ENCODE results near the gene METRN.
"Not testable (repeated sequence)": the region's sequence is repeated elsewhere in the genome, so short reads cannot be mapped to it uniquely, and the experiment has no call there.

The METRN gene

GRCh38 chr16:691242-691641, 23.7 kb upstream of the METRN start:
- not testable (repeated sequence) for DNase-seq (ENCODE audit: low read depth in 3 of 3)

DNA sequence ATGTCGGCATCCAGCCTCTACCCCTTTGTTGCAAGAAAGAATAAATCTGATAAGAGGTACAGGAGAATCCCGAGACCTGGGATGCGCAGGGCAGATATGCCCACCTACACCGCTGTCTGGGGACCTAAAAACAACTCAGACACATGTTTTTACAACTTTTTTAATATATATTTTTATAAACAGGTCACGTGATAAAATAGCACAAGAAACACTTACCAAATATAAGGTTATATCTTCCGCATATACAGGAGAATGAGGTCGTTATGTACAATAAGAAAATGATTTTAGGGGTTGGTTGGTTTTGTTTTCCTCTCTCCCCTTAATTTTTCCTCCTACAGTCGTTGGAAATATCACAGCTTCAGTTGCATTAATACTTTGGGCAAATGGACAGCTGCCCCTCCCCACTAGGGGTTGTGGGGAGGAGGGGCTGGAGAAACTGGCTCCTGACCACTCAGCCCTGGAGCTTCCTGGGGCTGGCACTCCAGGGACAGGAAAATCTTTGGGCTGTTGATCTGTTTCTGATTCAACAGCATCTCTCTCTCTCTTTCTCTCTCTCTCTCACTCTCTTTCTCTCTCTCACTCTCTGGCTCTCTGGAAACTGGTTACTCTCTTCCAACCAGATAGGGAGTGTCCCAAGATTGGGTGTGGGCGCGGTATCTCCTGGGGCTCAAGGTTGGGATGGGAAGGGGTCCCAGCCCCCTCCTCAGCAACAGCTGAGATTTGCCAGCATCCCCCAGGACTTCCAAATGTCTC, 22.4 kb upstream of the METRN start:
- no peak for DNase-seq (ENCODE audit: low read depth in 3 of 3)

DNA sequence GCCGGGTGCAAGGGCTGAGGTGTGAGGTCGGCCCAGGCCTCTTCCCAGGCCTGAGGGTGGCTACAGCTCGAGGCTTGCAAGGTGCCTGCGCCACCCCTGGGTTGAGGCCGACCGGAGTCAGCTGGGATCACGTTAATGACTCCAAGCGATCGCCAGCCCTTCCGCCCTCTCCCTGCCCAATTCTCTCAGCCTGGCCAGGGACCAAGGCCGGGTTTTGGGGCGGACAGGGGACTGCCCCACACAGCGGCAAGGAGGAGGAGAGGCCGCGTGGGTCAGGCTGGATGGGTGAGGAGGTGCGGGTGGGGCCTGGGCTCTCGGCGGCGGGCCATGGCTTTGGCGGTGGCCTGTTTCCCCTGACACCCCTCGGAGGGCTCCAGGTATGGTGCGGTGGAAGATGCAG, 21.6 kb upstream of the METRN start:
- DNase-seq (ENCODE audit: low read depth in 3 of 3) = no peak

DNA sequence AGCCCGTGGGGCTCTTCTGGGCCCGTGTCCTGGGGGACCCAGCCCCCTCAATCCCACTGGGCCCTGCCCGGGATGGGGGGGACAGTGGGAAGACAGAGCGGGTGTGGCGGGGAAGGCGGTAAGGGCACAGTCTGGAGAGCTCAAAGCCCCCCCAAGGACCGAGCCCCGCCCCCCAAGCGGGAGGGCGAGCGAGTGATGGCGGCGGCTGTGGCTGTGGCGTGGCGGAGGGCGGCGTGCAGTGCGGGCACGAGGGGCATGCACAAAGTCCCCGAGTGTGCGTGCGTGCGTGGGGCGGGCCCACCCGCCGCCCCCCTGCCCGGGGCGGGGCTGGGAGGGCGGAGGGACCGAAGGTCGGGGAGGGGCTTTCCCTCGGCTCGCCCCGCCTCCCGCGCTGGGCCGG, 21.2 kb upstream of the METRN start:
- no peak for DNase-seq (ENCODE audit: low read depth in 3 of 3)

DNA sequence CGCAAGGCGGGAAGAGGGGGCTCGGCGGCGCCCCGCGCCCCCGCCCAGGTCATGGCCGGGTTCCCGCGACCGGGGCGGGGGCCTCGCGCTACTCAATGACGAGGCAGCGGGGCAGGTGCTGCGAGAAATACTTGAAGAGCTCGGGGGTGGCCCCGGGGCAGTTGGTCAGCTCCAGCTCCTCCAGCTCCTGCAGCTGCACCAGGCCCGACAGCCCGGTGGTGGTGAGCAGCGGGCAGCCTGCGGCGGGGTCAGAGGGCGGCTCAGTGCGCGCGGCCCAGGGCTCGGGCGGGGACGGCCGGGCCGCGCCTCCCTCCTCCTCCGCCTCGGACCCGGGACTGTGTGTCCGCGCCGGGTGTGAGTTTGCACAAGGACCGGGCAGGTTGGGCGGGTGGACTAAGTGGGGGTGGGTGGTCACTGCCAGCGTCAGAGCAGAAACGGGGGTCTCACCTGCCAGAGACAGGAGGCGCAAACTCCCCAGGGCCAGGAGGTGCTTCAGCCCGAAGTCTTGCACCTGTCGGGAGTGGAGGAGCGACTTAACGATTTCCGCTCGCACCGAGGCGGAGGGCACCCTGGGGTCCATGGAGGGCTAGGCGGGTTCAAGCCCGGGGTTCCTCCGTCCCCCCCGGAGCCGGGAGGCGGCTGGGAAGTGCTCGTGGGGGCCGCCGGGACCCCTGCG, 20.6 kb upstream of the METRN start:
- no peak for DNase-seq (ENCODE audit: low read depth in 3 of 3)

GRCh38 chr16:694863-695354, 20.0 kb upstream of the METRN start:
- DNase-seq (ENCODE audit: low read depth in 3 of 3) = no peak

GRCh38 chr16:695355-696089, 19.4 kb upstream of the METRN start:
- peak; percentile 51 to 72 (median 52) for DNase-seq (ENCODE audit: low read depth in 3 of 3)

DNA sequence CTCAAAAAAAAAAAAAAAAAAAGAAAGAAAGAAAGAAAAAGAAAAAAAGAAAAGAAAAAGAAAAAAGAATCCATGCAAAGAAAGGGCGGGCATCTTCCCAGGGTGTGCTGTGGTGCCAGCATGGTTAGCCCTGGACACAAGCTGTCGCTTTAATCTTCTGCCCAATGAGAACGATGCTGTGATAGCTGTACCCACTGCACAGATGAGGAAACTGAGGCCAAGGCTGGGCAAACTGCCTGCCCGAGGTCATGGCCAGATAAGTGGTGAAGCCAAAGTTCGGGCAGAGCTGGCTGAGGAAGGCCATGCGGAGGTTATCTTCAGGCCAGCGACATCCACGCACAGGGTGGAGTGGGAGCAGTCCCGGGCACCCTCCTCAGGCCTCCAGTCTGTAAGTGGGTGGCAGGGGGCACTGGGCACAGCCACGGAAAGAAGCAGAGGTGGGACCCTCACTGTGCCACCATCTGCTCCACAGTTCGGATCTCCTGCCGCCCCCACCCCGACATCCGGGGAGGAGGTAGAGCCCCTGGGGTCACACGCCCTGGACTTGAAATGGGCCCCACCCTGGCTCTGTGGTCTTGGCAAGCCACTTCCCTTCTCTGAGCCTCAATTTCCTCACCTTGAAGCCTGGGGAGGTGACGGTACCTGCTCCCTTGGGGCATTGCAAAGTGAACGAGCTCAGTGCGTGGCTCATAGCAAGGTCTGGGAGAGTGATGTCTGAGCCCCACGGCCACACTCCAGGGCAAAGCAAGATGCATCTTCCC, 15.8 kb upstream of the METRN start:
- no peak for DNase-seq (ENCODE audit: low read depth in 3 of 3)

DNA sequence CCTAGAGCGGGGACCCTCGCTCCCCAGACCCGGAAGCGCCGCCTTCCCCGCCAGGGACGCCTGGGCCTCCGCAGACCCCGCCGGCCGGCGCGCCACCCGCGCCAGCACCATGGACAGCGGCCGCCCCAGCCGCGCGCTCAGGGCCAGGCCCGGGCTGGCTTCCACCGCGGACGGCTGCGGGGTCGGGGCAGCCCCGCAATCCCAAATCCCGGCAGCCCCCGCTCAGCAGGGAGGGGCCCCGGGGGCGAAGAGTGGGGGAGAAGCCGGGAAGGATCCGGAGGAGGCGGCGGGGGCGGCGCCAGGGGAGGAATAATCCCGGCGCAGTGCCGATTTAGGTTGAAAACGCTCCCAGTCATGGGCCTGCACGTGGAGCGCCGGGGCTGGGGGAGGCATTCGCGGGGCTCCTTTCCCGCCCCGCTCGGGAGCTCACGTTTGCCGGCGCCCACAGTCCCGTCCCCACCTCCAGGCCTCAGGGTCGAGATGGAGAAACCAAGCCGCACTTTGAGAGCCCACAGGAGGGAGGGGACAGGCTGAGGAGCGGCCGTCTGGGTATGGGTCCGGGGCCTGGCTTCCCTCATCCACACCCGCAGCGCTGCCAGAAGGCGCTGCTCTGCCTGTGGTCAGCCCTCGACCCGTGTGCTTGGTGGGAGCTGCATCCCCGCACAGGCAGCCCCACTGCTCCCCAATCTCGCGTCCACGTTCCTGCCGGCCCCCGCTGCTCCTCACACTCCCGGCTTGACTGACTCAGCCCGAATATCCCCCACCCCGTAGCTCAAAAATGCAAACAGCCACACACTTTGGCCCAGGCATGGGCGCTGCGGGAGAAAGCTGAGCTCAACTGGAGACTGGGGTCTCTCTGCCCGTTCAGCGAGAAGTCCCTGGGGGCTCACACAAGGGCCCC, 14.0 kb upstream of the METRN start:
- DNase-seq (ENCODE audit: low read depth in 3 of 3) = no peak

- DNase-seq (ENCODE audit: low read depth in 3 of 3) = no peak
These were observed 12.6 kb upstream of the METRN start for GRCh38 chr16:702341-702740.

DNA sequence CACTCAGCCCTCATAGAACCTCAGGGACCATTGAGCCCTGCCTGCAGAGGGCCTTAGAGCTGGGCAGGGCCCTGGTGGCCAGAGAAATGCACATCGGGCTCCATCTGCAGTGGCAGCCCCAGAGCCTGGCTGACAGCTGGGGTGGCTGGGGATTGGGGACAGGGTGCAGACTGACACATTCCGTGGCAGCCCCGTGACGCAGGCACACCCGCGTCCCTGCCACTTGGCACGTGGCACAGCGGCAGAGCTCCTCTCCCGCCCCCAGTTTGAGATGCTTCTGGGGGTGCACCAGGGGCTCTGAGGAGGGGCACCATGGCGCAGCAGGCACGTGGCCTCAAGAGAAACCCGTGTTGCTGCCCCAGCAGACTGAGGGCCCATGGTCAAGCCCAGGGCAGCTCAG, 11.5 kb upstream of the METRN start:
- DNase-seq (ENCODE audit: low read depth in 3 of 3) = no peak

GRCh38 chr16:704047-704446, 10.9 kb upstream of the METRN start:
- DNase-seq (ENCODE audit: low read depth in 3 of 3) = no peak

GRCh38 chr16:704552-705380, 10.2 kb upstream of the METRN start:
- no peak for DNase-seq (ENCODE audit: low read depth in 3 of 3)

- DNase-seq (ENCODE audit: low read depth in 3 of 3) = no peak
These were observed 9.3 kb upstream of the METRN start, which contains the start of gene FBXL16 for GRCh38 chr16:705431-706188. Gene FBXL16 (minus strand): TSS chr16:705801. CDS start chr16:697405, 8,396 bp downstream.

DNA sequence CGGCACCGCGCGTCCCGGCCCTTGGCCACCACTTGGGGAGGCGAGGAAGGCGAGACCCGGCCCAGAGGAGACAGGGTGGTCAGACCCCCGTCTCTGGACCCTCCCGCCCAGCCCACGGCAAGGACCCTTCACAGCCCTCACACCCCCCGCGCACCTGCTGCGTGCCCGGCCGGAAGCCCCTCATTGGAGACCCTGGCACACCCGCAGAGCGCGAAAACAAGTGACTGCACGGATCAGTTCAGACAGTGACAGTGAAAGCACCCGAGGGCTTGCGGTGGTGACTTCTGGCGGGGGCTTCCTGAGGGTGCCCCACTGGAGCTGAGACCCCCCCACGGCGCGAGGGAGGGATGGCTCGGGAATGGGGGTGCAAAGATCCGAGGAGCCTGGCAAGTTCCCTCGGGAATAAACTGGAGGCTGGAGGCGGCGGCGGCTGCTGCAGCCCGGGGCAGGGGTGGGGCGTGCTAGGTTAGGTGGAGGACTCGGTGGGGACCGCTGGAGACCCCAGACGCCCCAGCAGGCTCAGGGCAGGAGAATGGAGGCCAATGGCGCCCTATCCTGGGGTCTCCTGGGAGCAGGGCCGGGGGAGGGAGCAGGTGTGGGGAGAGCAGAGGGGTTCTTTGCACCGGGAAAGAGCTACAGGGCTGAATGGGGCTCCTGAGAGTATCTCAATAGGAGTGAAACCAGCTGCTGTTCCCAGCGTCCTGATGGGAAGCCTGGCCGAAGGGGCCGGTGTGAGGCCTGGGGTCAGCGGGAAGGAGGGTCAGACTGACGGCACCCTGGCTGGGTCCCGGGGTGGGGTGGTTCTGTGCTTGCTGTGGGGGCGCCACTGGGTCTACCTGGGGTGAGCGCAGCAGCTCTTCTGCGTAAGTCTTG, 8.5 kb upstream of the METRN start:
- no peak for DNase-seq (ENCODE audit: low read depth in 3 of 3)

DNA sequence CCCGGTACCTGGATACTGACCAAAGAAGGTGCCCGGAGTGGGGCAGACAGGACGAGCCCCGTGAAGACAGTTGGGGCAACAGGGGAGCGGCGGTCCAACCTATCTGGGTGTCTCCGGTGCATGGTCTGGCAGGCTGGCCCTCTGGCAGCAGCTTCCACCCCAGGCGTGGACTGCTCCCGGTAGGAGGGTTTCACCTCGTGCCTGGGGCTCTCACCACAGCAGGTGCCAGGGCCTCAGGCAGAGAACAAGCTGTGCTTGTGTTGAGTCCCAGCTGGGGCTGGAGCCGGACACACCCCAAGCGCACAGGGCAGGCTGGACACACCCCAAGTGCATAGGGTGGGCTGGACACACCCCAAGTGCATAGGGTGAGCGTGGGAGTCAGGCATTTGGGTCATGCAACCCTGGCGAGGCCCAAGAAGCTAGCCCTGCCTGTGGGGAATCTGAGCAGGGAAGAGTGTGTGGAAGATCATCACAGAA, 7.8 kb upstream of the METRN start:
- DNase-seq (ENCODE audit: low read depth in 3 of 3) = no peak

- DNase-seq (ENCODE audit: low read depth in 3 of 3) = no peak
These were observed 6.9 kb upstream of the METRN start for GRCh38 chr16:708019-708418.

GRCh38 chr16:708959-709358, 6.0 kb upstream of the METRN start:
- DNase-seq (ENCODE audit: low read depth in 3 of 3) = no peak
